ENCODE data around the gene ZBTB9.

The ZBTB9 gene

GRCh38 chr6:33490198-33490597 lies 35.8 kb downstream of the ZBTB9 start:
- Histone ChIP-seq H3K4me3 (ENCODE audit: low read depth, low read length) (no peak overlapping the region), H3K27me3 (ENCODE audit: control insufficient read depth, insufficient read depth, low read length) (no peaks in the 10 kb centered on the region), H3K9me3 (ENCODE audit: control insufficient read depth, insufficient read depth, low read length) (no peaks in the 10 kb centered on the region), H3K9ac (ENCODE audit: low read depth, low read length) (no peak overlapping the region), H3K4me1 (ENCODE audit: control insufficient read depth, insufficient read depth, low read length) (no peaks in the 10 kb centered on the region), H3K36me3 (ENCODE audit: control insufficient read depth, insufficient read depth, low read length) (no peaks in the 10 kb centered on the region)

GRCh38 chr6:33490621-33491020 lies 36.2 kb downstream of the ZBTB9 start:
- Histone ChIP-seq H3K9ac (ENCODE audit: low read depth, low read length) (no peak overlapping the region), H3K4me1 (ENCODE audit: control insufficient read depth, insufficient read depth, low read length) (no peaks in the 10 kb centered on the region), H3K9me3 (ENCODE audit: control insufficient read depth, insufficient read depth, low read length) (no peaks in the 10 kb centered on the region), H3K27me3 (ENCODE audit: control insufficient read depth, insufficient read depth, low read length) (no peaks in the 10 kb centered on the region), H3K36me3 (ENCODE audit: control insufficient read depth, insufficient read depth, low read length) (no peaks in the 10 kb centered on the region), H3K4me3 (ENCODE audit: low read depth, low read length) (no peak overlapping the region)

- no peaks in the 10 kb centered on the region for H3K27me3 ChIP-seq (ENCODE audit: control insufficient read depth, insufficient read depth, low read length)
- H3K4me3 ChIP-seq (ENCODE audit: low read depth, low read length), result no peak overlapping the region
- no peaks in the 10 kb centered on the region for H3K36me3 ChIP-seq (ENCODE audit: control insufficient read depth, insufficient read depth, low read length)
- no peak overlapping the region for H3K9ac ChIP-seq (ENCODE audit: low read depth, low read length)
- H3K4me1 ChIP-seq (ENCODE audit: control insufficient read depth, insufficient read depth, low read length), result no peaks in the 10 kb centered on the region
- H3K9me3 ChIP-seq (ENCODE audit: control insufficient read depth, insufficient read depth, low read length), result no peaks in the 10 kb centered on the region
Observed at GRCh38 chr6:33492093-33492492, 37.7 kb downstream of the ZBTB9 start.

- Histone ChIP-seq H3K4me3 (ENCODE audit: low read depth, low read length) (no peak overlapping the region), H3K4me1 (ENCODE audit: control insufficient read depth, insufficient read depth, low read length) (no peaks in the 10 kb centered on the region), H3K27me3 (ENCODE audit: control insufficient read depth, insufficient read depth, low read length) (no peaks in the 10 kb centered on the region), H3K9me3 (ENCODE audit: control insufficient read depth, insufficient read depth, low read length) (no peaks in the 10 kb centered on the region), H3K36me3 (ENCODE audit: control insufficient read depth, insufficient read depth, low read length) (no peaks in the 10 kb centered on the region), H3K9ac (ENCODE audit: low read depth, low read length) (no peak overlapping the region)
Observed at GRCh38 chr6:33497157-33497556, 42.8 kb downstream of the ZBTB9 start.

- Histone ChIP-seq H3K9ac (ENCODE audit: low read depth, low read length) (no peak overlapping the region), H3K4me3 (ENCODE audit: low read depth, low read length) (no peak overlapping the region), H3K36me3 (ENCODE audit: control insufficient read depth, insufficient read depth, low read length) (no peaks in the 10 kb centered on the region), H3K4me1 (ENCODE audit: control insufficient read depth, insufficient read depth, low read length) (peaks cover 2% of the 10 kb centered on the region), H3K9me3 (ENCODE audit: control insufficient read depth, insufficient read depth, low read length) (no peaks in the 10 kb centered on the region), H3K27me3 (ENCODE audit: control insufficient read depth, insufficient read depth, low read length) (no peaks in the 10 kb centered on the region)
Observed at GRCh38 chr6:33502486-33502885, 48.1 kb downstream of the ZBTB9 start.

GRCh38 chr6:33504486-33504885 lies 50.1 kb downstream of the ZBTB9 start:
- Histone ChIP-seq H3K27me3 (ENCODE audit: control insufficient read depth, insufficient read depth, low read length) (no peaks in the 10 kb centered on the region), H3K36me3 (ENCODE audit: control insufficient read depth, insufficient read depth, low read length) (no peaks in the 10 kb centered on the region), H3K4me3 (ENCODE audit: low read depth, low read length) (no peak overlapping the region), H3K4me1 (ENCODE audit: control insufficient read depth, insufficient read depth, low read length) (peaks cover 6% of the 10 kb centered on the region), H3K9ac (ENCODE audit: low read depth, low read length) (no peak overlapping the region), H3K9me3 (ENCODE audit: control insufficient read depth, insufficient read depth, low read length) (no peaks in the 10 kb centered on the region)

GRCh38 chr6:33505548-33506370 lies 51.4 kb downstream of the ZBTB9 start:
- Histone ChIP-seq H3K4me1 (ENCODE audit: control insufficient read depth, insufficient read depth, low read length) (peaks cover 6% of the 10 kb centered on the region), H3K36me3 (ENCODE audit: control insufficient read depth, insufficient read depth, low read length) (no peaks in the 10 kb centered on the region)

More at GRCh38 chr6:33505548-33506370, 51.4 kb downstream of the ZBTB9 start:
- Histone ChIP-seq H3K9me3 (ENCODE audit: control insufficient read depth, insufficient read depth, low read length) (no peaks in the 10 kb centered on the region), H3K9ac (ENCODE audit: low read depth, low read length) (no peak overlapping the region), H3K4me3 (ENCODE audit: low read depth, low read length) (no peak overlapping the region), H3K27me3 (ENCODE audit: control insufficient read depth, insufficient read depth, low read length) (no peaks in the 10 kb centered on the region)

All from iPS-15b (cell line).